IPS-15b (cell line): ENCODE measurements around the gene ETS1.
"Not testable (repeated sequence)": the region's sequence is repeated elsewhere in the genome, so short reads cannot be mapped to it uniquely, and the experiment has no call there.

ENCODE experiments used
- H3K27me3 ChIP-seq: one replicate; pipeline ENCODE4 v1.6.1; 2013; ENCODE audit warnings: low read length; ENCODE audit not compliant: control insufficient read depth, insufficient read depth
- H3K36me3 ChIP-seq: one replicate; pipeline ENCODE4 v1.6.1; 2013; ENCODE audit warnings: low read length; ENCODE audit not compliant: control insufficient read depth, insufficient read depth
- H3K4me1 ChIP-seq: one replicate; pipeline ENCODE4 v1.6.1; 2013; ENCODE audit warnings: mild to moderate bottlenecking, low read length; ENCODE audit not compliant: control insufficient read depth, insufficient read depth
- H3K4me3 ChIP-seq: one replicate; pipeline ENCODE4 v1.5.1; 2013; ENCODE audit warnings: low read depth, low read length
- H3K9ac ChIP-seq: one replicate; pipeline ENCODE4 v1.6.1; 2013; ENCODE audit warnings: low read depth, mild to moderate bottlenecking, low read length
- H3K9me3 ChIP-seq: one replicate; pipeline ENCODE4 v1.6.1; 2013; ENCODE audit warnings: mild to moderate bottlenecking, low read length; ENCODE audit not compliant: control insufficient read depth, insufficient read depth

Gene ETS1

DNA sequence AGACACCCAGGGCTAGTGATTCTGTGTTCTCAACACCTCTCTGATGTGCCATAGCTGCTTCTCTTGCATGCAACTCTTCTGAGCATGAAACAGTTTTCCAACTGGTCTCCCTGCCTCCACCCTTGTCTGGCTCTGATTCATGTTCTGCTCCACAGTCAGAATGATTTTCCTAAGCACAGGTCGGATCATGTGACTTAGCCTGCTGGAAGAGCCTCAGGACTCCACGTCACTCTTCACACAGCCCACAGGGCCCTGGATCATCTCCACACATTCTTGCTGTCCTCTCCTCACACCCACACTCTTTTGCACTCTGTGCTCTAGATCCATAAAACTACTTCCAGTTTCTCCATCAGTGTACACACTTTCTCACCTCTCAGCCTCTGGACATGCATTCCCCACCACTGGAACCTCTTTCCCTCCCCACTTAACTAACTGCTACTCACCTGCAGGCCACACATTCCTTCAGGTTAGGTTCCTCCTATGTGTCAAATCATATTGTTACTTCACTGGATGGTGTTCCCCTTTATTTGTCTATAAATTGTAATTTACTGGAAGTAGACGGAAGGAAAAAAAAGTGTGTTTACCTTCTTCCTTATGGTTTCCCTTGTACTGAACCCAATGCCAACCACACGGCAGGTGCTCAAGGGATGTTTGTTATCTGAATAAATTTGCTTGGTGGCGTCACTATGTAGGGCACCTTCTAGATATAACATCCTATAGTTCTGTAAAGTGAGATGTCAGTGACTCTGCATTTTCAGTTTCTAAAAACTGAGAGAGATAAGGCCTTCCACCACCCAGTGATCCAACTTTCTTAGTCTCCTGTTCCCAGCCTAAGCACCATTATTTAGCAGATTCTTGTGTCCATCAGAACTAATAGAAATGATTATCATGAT, 133.7 kb downstream of the ETS1 start:
- Histone ChIP-seq H3K27me3 (no peaks in the 10 kb centered on the region), H3K36me3 (no peaks in the 10 kb centered on the region), H3K9me3 (no peaks in the 10 kb centered on the region), H3K9ac (no peak overlapping the region), H3K4me3 (no peak overlapping the region), H3K4me1 (no peaks in the 10 kb centered on the region)

DNA sequence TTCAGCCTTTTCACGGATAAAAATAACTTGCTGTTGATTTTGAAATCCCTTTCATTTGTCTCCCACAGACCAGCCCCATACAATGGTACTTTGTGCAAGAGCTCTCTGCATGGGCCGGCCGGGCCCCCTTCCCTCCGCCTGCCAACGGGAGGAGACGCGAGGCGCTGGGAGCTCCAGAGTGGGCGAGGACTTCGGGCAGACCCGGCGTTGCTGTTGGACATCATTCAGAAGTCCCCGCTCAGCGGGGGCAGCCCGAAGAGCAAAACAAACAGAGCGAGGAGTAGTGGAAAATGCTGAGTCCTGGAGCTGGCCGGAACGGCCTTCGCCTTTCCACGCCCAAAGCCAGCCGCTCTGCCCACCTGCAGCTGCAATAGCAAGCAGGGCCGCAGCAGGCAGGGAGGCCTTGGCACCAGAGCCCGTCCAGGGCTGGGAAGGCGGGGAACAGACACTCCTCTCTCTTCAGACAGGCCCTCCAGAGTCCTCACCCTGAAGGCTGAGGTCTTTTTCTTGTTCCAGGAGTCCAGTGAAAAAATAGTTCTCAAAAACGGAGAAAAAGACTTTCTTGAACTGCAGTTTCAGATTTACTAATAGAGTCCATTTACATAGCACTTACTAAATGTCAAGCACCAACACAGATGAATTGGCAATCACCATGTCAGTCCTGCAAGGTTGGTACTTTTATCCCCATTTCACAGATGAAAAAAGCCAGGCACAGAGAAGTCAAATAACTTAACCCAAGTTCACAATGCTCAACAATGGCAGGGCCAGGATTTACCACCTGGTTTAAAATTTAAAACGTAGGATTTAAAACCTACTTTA, 135.5 kb downstream of the ETS1 start:
- Histone ChIP-seq H3K9ac (no peak overlapping the region), H3K4me3 (no peak overlapping the region), H3K36me3 (no peaks in the 10 kb centered on the region), H3K27me3 (no peaks in the 10 kb centered on the region), H3K4me1 (no peaks in the 10 kb centered on the region), H3K9me3 (no peaks in the 10 kb centered on the region)

DNA sequence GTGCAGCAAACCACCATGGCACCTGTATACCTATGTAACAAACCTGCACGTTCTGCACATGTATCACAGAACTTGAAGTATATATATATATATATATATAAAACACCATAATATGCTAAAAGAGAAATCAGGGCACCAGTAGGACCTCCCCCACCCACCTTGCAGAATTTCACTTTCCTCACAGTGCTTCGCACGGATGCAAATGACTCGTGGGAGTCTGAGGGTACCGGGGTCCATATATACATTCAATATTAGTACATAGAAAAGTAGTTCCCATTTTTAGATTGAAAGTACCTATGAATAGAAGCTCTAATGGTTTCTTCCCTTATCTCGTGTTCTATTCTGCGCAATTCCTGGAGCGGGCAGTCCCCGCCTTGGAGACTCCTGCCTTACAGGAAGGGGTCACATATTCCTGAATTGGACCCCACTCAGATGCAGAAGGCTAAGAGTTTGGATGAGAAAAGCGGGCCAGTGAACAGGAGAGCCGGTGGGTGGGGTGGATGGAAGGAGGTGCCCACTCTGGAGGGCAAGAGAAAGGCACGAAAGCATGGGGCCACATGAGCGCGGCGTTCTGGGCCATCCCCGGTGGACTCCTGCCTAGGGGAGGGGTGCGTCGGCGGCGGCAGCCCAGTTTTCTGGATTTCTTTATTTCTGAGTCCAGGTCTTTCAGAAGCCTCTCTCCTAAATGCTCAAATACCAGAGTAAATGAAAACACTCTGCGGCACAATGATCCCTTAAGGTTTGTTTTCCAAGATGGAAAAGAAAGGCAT, 136.3 kb downstream of the ETS1 start:
- Histone ChIP-seq H3K27me3 (no peaks in the 10 kb centered on the region), H3K4me1 (no peaks in the 10 kb centered on the region), H3K9me3 (no peaks in the 10 kb centered on the region), H3K4me3 (no peak overlapping the region), H3K9ac (no peak overlapping the region), H3K36me3 (no peaks in the 10 kb centered on the region)

DNA sequence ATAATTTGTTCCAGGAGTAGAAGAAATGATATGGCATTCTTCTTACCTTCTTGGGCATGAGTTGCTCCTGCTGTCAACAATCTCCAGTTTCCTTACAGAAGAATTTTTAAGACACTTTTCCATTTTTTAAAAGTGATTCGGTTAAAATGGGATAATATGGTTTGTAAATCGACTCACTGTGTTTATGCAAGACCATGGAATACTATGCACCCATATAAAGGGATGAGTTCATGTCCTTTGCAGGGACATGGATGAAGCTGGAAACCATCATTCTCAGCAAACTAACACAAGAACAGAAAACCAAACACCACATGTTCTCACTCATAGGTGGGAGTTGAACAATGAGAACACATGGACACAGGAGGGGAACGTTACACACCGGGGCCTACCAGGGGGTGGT, 136.9 kb downstream of the ETS1 start:
- H3K4me3 ChIP-seq, H3K4me1 ChIP-seq, H3K36me3 ChIP-seq, H3K27me3 ChIP-seq, H3K9me3 ChIP-seq, H3K9ac ChIP-seq: not testable (repeated sequence)

DNA sequence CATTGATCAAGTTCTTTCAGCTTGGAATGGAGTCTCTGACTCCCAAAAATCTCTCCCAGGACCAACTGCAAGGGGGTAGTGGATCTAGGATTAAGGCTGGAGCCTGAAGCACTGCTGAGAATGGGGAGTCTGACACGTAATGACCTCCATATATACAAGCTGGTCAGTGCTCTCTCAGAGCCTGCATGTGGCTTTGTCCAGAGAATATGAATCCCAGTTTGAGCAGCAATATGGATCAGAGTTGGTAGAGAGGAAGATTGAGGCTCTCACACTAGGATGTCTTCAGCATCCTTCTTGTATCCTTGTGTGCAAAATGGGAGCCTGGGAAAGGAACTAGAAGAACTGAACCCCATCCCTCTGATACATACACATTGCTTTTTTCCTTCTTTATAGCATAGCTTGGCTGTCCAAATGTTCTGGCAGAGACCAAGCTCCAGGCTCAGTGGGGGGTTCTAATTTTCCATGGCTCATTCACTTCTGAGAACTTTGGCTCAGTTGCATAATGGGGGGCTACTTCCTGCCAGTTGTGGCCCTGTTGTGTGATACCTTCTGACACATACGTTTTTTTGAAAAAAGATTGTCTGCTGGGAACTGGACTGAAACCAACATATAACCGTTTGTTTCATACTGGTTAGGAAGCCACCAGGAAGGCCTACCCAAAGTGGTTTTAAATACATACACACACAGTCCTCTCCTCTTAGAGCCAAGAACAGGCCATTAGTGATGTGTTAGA, 138.2 kb downstream of the ETS1 start:
- Histone ChIP-seq H3K9me3 (no peaks in the 10 kb centered on the region), H3K4me1 (no peaks in the 10 kb centered on the region), H3K27me3 (no peaks in the 10 kb centered on the region), H3K36me3 (no peaks in the 10 kb centered on the region), H3K9ac (no peak overlapping the region), H3K4me3 (no peak overlapping the region)

DNA sequence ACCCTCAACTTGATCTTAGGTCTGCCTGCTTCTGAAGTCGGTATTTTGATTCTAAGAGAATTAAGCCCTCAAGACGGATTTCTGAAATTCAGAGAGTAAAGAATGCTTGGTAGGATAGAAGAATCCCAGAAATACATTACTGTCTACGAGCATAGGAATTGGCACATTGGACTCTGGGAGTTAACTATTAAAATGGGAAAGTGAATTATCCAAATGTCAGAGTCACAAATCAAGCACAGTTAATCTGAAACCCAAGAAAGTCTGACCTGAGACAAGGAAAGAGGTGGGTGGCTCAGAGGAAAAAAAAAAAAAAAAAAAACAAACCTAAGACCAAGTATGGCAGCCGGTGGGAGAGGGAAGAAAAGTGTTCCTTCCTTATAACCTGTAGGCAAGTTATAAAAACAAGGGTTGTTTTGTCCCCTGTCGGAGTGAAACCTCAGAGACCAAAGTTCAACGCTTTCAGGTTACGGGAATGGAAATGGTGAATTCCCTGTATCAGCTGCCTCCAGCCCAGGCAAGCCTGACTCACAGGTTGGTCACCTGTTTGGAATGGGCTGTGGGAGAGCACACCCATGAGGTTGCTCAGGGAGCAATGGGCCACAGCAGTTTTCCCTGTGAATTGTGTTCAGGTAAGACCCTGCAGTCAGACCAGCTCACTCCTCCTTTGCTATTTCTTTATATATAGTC, 139.0 kb downstream of the ETS1 start:
- Histone ChIP-seq H3K36me3 (no peaks in the 10 kb centered on the region), H3K4me1 (no peaks in the 10 kb centered on the region), H3K9ac (no peak overlapping the region), H3K9me3 (no peaks in the 10 kb centered on the region), H3K27me3 (no peaks in the 10 kb centered on the region), H3K4me3 (no peak overlapping the region)

DNA sequence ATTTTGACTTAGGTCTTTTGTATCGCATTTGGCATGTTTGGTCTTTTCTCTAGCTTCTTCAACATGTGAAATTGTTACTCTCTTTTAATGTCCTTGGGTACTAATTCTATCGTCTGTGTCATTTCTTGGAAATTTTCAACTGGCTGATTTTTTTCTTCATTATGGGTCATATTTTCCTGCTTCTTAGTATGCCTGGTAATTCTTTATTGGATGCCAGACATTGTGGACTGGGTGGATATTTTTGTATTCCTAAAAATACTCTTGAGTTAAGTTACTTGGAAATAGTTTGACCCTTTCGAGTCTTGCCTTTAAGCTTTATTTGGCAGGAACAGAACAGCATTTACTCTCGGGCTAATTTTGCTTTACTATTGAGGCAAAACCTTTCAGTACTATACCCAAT, 140.1 kb downstream of the ETS1 start:
- Histone ChIP-seq H3K4me3 (no peak overlapping the region), H3K36me3 (no peaks in the 10 kb centered on the region), H3K4me1 (no peaks in the 10 kb centered on the region), H3K27me3 (no peaks in the 10 kb centered on the region), H3K9me3 (no peaks in the 10 kb centered on the region), H3K9ac (no peak overlapping the region)

DNA sequence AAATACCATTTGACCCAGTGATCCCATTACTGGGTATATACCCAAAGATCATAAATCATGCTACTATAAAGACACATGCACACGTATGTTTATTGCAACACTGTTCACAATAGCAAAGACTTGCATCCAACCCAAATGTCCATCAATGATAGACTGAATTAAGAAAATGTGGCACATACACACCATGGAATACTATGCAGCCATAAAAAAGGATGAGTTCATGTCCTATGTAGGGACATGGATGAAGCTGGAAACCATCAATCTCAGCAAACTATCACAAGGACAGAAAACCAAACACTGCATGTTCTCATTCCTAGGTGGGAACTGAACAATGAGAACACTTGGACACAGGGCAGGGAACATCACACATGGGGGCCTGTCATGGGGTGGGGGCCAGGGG, 141.4 kb downstream of the ETS1 start:
- H3K4me3 ChIP-seq, H3K4me1 ChIP-seq, H3K27me3 ChIP-seq, H3K36me3 ChIP-seq, H3K9me3 ChIP-seq, H3K9ac ChIP-seq: not testable (repeated sequence)

DNA sequence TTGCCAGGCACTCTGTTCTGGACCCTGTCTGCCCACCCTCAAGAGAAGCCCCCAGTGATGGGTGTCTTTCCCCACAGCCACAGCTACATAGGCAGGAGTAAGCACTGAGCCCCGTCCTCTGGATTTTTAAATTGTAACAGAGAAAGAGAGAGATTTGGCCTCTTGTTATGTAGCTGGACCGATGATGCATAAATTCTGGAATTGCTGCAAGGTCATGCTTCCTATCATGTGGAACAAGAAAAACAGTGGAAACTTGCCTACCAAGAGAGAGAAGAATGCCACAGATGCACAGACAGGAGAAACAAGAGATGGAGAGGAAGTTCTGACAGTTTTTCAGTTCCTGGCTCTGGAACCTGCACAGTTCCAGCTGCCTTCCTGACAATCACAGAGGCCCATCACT, 150.2 kb downstream of the ETS1 start:
- Histone ChIP-seq H3K9ac (no peak overlapping the region), H3K4me3 (no peak overlapping the region), H3K9me3 (no peaks in the 10 kb centered on the region), H3K27me3 (no peaks in the 10 kb centered on the region), H3K36me3 (no peaks in the 10 kb centered on the region), H3K4me1 (no peaks in the 10 kb centered on the region)

DNA sequence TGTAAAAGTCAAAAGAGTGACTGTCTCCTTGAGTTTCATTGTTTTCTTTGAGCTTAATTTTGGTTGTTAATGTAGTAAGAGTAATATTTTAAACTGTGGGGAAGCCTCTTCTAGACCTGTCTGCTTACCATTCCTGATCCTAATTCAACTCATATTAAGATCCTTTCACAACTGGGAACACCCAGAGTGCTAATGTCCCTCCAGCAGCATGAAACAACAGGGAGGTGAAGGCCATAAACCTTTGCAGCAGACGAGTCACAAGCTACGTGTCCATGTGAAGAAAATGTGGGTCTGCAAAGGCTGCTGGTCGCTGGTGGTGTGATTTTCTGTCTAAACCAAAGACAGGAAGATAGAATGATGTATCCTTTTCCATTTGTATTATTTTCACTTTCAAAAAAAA, 152.5 kb downstream of the ETS1 start:
- H3K36me3 ChIP-seq, result no peaks in the 10 kb centered on the region
- no peaks in the 10 kb centered on the region for H3K4me1 ChIP-seq
- no peaks in the 10 kb centered on the region for H3K9me3 ChIP-seq
- no peak overlapping the region for H3K9ac ChIP-seq
- no peaks in the 10 kb centered on the region for H3K27me3 ChIP-seq
- H3K4me3 ChIP-seq, result no peak overlapping the region

DNA sequence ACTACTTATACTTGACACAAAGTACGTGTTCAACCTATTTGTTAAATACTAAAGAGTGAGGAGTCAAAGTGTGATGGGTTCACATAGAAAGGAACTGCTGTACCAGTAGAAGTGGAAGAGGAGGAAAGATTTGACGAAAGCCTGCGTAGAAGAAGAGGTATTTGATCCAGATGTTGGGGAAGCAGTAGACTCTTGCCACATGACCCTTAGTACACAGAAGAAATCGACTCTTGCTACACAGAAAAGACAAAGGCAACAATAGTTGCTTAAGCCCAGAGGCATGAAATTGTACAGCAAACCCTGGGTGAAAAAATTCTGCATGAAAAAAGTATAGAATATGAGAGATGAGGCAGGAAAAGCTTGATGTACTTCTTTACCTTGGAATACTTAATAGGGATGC, 152.9 kb downstream of the ETS1 start:
- Histone ChIP-seq H3K27me3 (no peaks in the 10 kb centered on the region), H3K9me3 (no peaks in the 10 kb centered on the region), H3K36me3 (no peaks in the 10 kb centered on the region), H3K4me3 (no peak overlapping the region), H3K9ac (no peak overlapping the region), H3K4me1 (no peaks in the 10 kb centered on the region)
